HEK293 (cell line): Measurements from ENCODE around the gene CRTC1.

Experiments
- CTCF ChIA-PET: fragments of 350-600 bp; formaldehyde crosslinking; extraction: SDS; loops from one replicate; lab custom pipeline; 2021; ENCODE audit warnings: antibody characterized with exemption; lab: Yijun Ruan, JAX
- POLR2A ChIA-PET: fragments of 300-600 bp; formaldehyde crosslinking; extraction: SDS; loops from one replicate; lab custom pipeline; 2020; ENCODE audit warnings: antibody characterized with exemption, inconsistent platforms; lab: Yijun Ruan, JAX
- H3K27ac ChIP-seq: fragments of 200-500 bp; sonication (Bioruptor generic); 2 replicates; pipeline ENCODE4 v1.5.1; 2014; ENCODE audit warnings: low read depth, low read length, control low read depth, inconsistent platforms; ENCODE audit errors: extremely low read depth
- H3K36me3 ChIP-seq, 2 experiments: fragments of 200-500 bp in 1 of 2; sonication (Bioruptor generic) in 1 of 2; 1 replicate in 1 of 2; 2 replicates in 1 of 2; pipeline ENCODE4 v1.5.1; 2014 to 2017; ENCODE audit warnings: inconsistent platforms in 2 of 2, low read length in 2 of 2; ENCODE audit not compliant: control insufficient read depth in 2 of 2, insufficient read depth in 1 of 2
- H3K4me1 ChIP-seq: fragments of 200-500 bp; sonication (Bioruptor generic); 2 replicates; pipeline ENCODE4 v1.5.1; 2014; ENCODE audit warnings: mild to moderate bottlenecking, low read length, inconsistent platforms; ENCODE audit not compliant: control insufficient read depth, insufficient read depth
- H3K4me3 ChIP-seq: 2 replicates; pipeline ENCODE4 v1.5.1; 2011; ENCODE audit warnings: low read depth, mild to moderate bottlenecking, control low read depth, low read length, moderate library complexity
- H3K9me3 ChIP-seq: fragments of 200-500 bp; sonication (Bioruptor generic); 2 replicates; pipeline ENCODE4 v1.5.1; 2014; ENCODE audit warnings: low read depth, low read length, inconsistent platforms; ENCODE audit not compliant: control insufficient read depth, insufficient read depth
- EGR2 ChIP-seq: fragments of 450-650 bp; formaldehyde crosslinking; IDR thresholded peaks from 2 replicates; pipeline ENCODE4 v1.5.1; 2016; ENCODE audit warnings: low read depth, missing biosample characterization, missing genetic modification characterization
- GLI4 ChIP-seq: fragments of 450-650 bp; formaldehyde crosslinking; IDR thresholded peaks from 2 replicates; pipeline ENCODE4 v1.5.1; 2016; ENCODE audit warnings: missing biosample characterization, missing genetic modification characterization
- HOXD13 ChIP-seq: sonication (generic); formaldehyde crosslinking; IDR thresholded peaks from 2 replicates; pipeline ENCODE4 v1.8.0; 2022; ENCODE audit warnings: missing genetic modification reagents, borderline replicate concordance
- PRDM1 ChIP-seq: fragments of 450-650 bp; formaldehyde crosslinking; IDR thresholded peaks from 2 replicates; pipeline ENCODE4; 2016; ENCODE audit warnings: missing biosample characterization, missing genetic modification characterization
- ZBTB11 ChIP-seq: fragments of 450-650 bp; formaldehyde crosslinking; conservative IDR thresholded peaks from 2 replicates; pipeline ENCODE4 v1.5.1; 2016; ENCODE audit warnings: low read depth, missing biosample characterization, missing genetic modification characterization
- ZBTB17 ChIP-seq: fragments of 450-650 bp; formaldehyde crosslinking; IDR thresholded peaks from 2 replicates; pipeline ENCODE4 v1.5.1; 2016; ENCODE audit warnings: missing biosample characterization, missing genetic modification characterization
- ZFP41 ChIP-seq: fragments of 450-650 bp; formaldehyde crosslinking; IDR thresholded peaks from 2 replicates; pipeline ENCODE4 v1.5.1; 2016; ENCODE audit warnings: missing biosample characterization, missing genetic modification characterization, borderline replicate concordance
- ZNF121 ChIP-seq: fragments of 450-650 bp; formaldehyde crosslinking; IDR thresholded peaks from 2 replicates; pipeline ENCODE4 v1.5.1; 2016; ENCODE audit warnings: missing biosample characterization, missing genetic modification characterization
- ZNF140 ChIP-seq: fragments of 450-650 bp; formaldehyde crosslinking; IDR thresholded peaks from 2 replicates; pipeline ENCODE4 v1.5.1; 2016; ENCODE audit warnings: missing biosample characterization, missing genetic modification characterization
- ZNF366 ChIP-seq: fragments of 450-650 bp; formaldehyde crosslinking; conservative IDR thresholded peaks from 2 replicates; pipeline ENCODE4 v1.5.1; 2016; ENCODE audit warnings: missing biosample characterization, missing genetic modification characterization
- ZNF433 ChIP-seq: fragments of 450-650 bp; formaldehyde crosslinking; IDR thresholded peaks from 2 replicates; pipeline ENCODE4 v1.5.1; 2016; ENCODE audit warnings: missing biosample characterization, missing genetic modification characterization, low read depth
- ZNF449 ChIP-seq: fragments of 450-650 bp; formaldehyde crosslinking; IDR thresholded peaks from 2 replicates; pipeline ENCODE4 v1.5.1; 2017; ENCODE audit warnings: missing biosample characterization, mild to moderate bottlenecking, missing genetic modification characterization, moderate library complexity
- ZNF501 ChIP-seq: fragments of 450-650 bp; formaldehyde crosslinking; IDR thresholded peaks from 2 replicates; pipeline ENCODE4 v1.5.1; 2016; ENCODE audit warnings: missing biosample characterization, missing genetic modification characterization
- ZNF621 ChIP-seq: fragments of 450-650 bp; formaldehyde crosslinking; IDR thresholded peaks from 2 replicates; pipeline ENCODE4 v1.5.1; 2017; ENCODE audit warnings: missing biosample characterization, missing genetic modification characterization
- ZNF747 ChIP-seq: fragments of 450-650 bp; formaldehyde crosslinking; IDR thresholded peaks from 2 replicates; pipeline ENCODE4 v1.5.1; 2016; ENCODE audit warnings: missing biosample characterization, missing genetic modification characterization
- ZSCAN16 ChIP-seq: fragments of 450-650 bp; formaldehyde crosslinking; IDR thresholded peaks from 2 replicates; pipeline ENCODE4 v1.5.1; 2016; ENCODE audit warnings: missing biosample characterization, missing genetic modification characterization
- TF ChIP-seq, protein P1 (sequence below): fragments of 450-650 bp; formaldehyde crosslinking; IDR thresholded peaks from 2 replicates; pipeline ENCODE4 v1.5.1; 2016; ENCODE audit warnings: missing biosample characterization, missing genetic modification characterization
- TF ChIP-seq, protein P2 (sequence below): fragments of 450-650 bp; formaldehyde crosslinking; IDR thresholded peaks from 2 replicates; pipeline ENCODE4 v1.5.1; 2016; ENCODE audit warnings: missing biosample characterization, missing genetic modification characterization
- TF ChIP-seq, protein P3 (sequence below): fragments of 450-650 bp; formaldehyde crosslinking; IDR thresholded peaks from 2 replicates; pipeline ENCODE4 v1.5.1; 2016; ENCODE audit warnings: missing biosample characterization, missing genetic modification characterization

CRTC1 gene

GRCh38 chr19:18799389-18799970, 116.0 kb downstream of the CRTC1 start:
- POLR2A ChIA-PET = no interaction called here
- TF ChIP-seq ZBTB17 (peak; percentile 94), ZNF366 (tag by site-specific recombination) (peak; percentile 97), ZSCAN16 (no peak), ZNF140 (tag by site-specific recombination) (0 out of 2 replicates have a peak, but pooled peaks have one; percentile 13), ZNF621 (no peak), ZNF433 (tag by site-specific recombination) (no peak)
- TF ChIP-seq, protein P1, sequence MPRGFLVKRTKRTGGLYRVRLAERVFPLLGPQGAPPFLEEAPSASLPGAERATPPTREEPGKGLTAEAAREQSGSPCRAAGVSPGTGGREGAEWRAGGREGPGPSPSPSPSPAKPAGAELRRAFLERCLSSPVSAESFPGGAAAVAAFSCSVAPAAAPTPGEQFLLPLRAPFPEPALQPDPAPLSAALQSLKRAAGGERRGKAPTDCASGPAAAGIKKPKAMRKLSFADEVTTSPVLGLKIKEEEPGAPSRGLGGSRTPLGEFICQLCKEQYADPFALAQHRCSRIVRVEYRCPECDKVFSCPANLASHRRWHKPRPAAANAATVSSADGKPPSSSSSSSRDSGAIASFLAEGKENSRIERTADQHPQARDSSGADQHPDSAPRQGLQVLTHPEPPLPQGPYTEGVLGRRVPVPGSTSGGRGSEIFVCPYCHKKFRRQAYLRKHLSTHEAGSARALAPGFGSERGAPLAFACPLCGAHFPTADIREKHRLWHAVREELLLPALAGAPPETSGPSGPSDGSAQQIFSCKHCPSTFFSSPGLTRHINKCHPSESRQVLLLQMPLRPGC (tag by site-specific recombination) = no peak

DNA sequence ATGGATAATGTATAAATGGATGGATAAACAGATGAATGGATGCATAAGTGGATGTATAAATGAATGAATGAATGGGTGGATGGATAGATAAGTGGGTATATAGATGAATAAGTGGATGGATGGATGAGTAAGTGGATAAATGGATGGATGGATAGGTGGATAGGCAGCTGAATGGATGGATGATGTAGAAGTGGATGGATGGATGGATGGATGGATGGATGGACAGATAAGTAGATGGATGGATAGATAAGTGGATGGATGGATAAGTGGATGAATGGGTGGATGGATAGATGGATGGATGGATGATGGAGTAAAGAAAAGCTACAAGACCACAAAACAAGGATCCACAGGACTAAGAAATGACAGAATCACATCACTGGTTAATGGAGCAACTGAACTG, 116.6 kb downstream of the CRTC1 start:
- Histone ChIP-seq H3K9me3 (no peaks in the 10 kb centered on the region), H3K4me3 (no peak overlapping the region), H3K36me3 (no peaks in the 10 kb centered on the region), H3K27ac (no peak overlapping the region), H3K4me1 (no peaks in the 10 kb centered on the region)
- ChIA-PET POLR2A (interaction anchor here (0.6 kb wide), 1 partner anchor 29 kb away, joined by 3 read pairs; no protein-coding TSS in a partner anchor), CTCF (no interaction called here)
- TF ChIP-seq GLI4 (tag by site-specific recombination) (no peak), ZBTB17 (peak; percentile 70), ZNF501 (tag by site-specific recombination) (no peak), ZNF366 (tag by site-specific recombination) (peak; percentile 91)

More at GRCh38 chr19:18799389-18799970, 116.0 kb downstream of the CRTC1 start:
- no peaks in the 10 kb centered on the region for H3K9me3 ChIP-seq
- no peaks in the 10 kb centered on the region for H3K4me1 ChIP-seq
- no peak overlapping the region for H3K4me3 ChIP-seq
- no peak overlapping the region for H3K27ac ChIP-seq
- CTCF ChIA-PET = no interaction called here
- H3K36me3 ChIP-seq = no peaks in the 10 kb centered on the region

- H3K9me3 ChIP-seq = no peaks in the 10 kb centered on the region
- ChIA-PET CTCF (no interaction called here), POLR2A (interaction anchor here (0.6 kb wide), 1 partner anchor 29 kb away, joined by 3 read pairs; no protein-coding TSS in a partner anchor)
- H3K4me1 ChIP-seq = no peaks in the 10 kb centered on the region
- TF ChIP-seq, protein P2, sequence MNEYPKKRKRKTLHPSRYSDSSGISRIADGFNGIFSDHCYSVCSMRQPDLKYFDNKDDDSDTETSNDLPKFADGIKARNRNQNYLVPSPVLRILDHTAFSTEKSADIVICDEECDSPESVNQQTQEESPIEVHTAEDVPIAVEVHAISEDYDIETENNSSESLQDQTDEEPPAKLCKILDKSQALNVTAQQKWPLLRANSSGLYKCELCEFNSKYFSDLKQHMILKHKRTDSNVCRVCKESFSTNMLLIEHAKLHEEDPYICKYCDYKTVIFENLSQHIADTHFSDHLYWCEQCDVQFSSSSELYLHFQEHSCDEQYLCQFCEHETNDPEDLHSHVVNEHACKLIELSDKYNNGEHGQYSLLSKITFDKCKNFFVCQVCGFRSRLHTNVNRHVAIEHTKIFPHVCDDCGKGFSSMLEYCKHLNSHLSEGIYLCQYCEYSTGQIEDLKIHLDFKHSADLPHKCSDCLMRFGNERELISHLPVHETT (tag by site-specific recombination) = no peak
- TF ChIP-seq ZFP41 (tag by site-specific recombination) (no peak), HOXD13 (no peak), ZNF747 (tag by site-specific recombination) (no peak), EGR2 (no peak), ZNF121 (tag by site-specific recombination) (no peak), PRDM1 (tag by site-specific recombination) (no peak), ZNF449 (tag by site-specific recombination) (no peak), ZBTB11 (tag by site-specific recombination) (no peak)
- TF ChIP-seq, protein P3, sequence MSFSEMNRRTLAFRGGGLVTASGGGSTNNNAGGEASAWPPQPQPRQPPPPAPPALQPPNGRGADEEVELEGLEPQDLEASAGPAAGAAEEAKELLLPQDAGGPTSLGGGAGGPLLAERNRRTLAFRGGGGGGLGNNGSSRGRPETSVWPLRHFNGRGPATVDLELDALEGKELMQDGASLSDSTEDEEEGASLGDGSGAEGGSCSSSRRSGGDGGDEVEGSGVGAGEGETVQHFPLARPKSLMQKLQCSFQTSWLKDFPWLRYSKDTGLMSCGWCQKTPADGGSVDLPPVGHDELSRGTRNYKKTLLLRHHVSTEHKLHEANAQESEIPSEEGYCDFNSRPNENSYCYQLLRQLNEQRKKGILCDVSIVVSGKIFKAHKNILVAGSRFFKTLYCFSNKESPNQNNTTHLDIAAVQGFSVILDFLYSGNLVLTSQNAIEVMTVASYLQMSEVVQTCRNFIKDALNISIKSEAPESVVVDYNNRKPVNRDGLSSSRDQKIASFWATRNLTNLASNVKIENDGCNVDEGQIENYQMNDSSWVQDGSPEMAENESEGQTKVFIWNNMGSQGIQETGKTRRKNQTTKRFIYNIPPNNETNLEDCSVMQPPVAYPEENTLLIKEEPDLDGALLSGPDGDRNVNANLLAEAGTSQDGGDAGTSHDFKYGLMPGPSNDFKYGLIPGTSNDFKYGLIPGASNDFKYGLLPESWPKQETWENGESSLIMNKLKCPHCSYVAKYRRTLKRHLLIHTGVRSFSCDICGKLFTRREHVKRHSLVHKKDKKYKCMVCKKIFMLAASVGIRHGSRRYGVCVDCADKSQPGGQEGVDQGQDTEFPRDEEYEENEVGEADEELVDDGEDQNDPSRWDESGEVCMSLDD = no peak
- no peaks in the 10 kb centered on the region for H3K36me3 ChIP-seq
- no peak overlapping the region for H3K4me3 ChIP-seq
- H3K27ac ChIP-seq = no peak overlapping the region
These were observed 117.2 kb downstream of the CRTC1 start for GRCh38 chr19:18800636-18801035.
